Smooth muscle cell (in vitro differentiated cells): ENCODE results near the gene CACNA1I. TPM values are rescaled to one million over a fixed set of nuclear protein-coding genes. Genes with fewer than 3 reads are reported as not detected.

ENCODE experiments used
- DNase-seq: peaks from one replicate; lab custom pipeline; 2025; ENCODE audit not compliant: unreplicated experiment; lab: John Stamatoyannopoulos, UW
- H2AFZ ChIP-seq: fragments of 200-600 bp; sonication (generic); 2 replicates; pipeline ENCODE4 v1.6.0; 2016; ENCODE audit warnings: antibody characterized with exemption, low read depth, mild to moderate bottlenecking
- H3F3A ChIP-seq: fragments of 200-600 bp; sonication (generic); 2 replicates; pipeline ENCODE4 v1.6.0; 2017; ENCODE audit warnings: antibody characterized with exemption, low read depth
- H3K27ac ChIP-seq: fragments of 200-600 bp; sonication (generic); 2 replicates; pipeline ENCODE4 v1.5.1; 2016; ENCODE audit warnings: low read depth, mild to moderate bottlenecking
- H3K27me3 ChIP-seq: fragments of 200-600 bp; sonication (generic); 2 replicates; pipeline ENCODE4 v1.6.1; 2016; ENCODE audit warnings: low read depth, mild to moderate bottlenecking
- H3K36me3 ChIP-seq: fragments of 200-600 bp; sonication (generic); 2 replicates; pipeline ENCODE4 v1.5.1; 2016; ENCODE audit warnings: low read depth
- H3K4me1 ChIP-seq: fragments of 200-600 bp; sonication (generic); 2 replicates; pipeline ENCODE4 v1.5.1; 2016; ENCODE audit warnings: low read depth
- H3K4me2 ChIP-seq: fragments of 200-600 bp; sonication (generic); 2 replicates; pipeline ENCODE4 v1.6.0; 2016; ENCODE audit warnings: mild to moderate bottlenecking
- H3K4me3 ChIP-seq: fragments of 200-600 bp; sonication (generic); 2 replicates; pipeline ENCODE4 v1.5.1; 2016; ENCODE audit warnings: mild to moderate bottlenecking
- H3K79me2 ChIP-seq: fragments of 200-600 bp; sonication (generic); 2 replicates; pipeline ENCODE4 v1.6.0; 2016; ENCODE audit warnings: low read depth, mild to moderate bottlenecking
- H3K9ac ChIP-seq: fragments of 200-600 bp; sonication (generic); 2 replicates; pipeline ENCODE4 v1.6.0; 2016; ENCODE audit warnings: low read depth
- H3K9me3 ChIP-seq: fragments of 200-600 bp; sonication (generic); replicated peaks from 2 replicates; pipeline ENCODE4 v1.5.1; 2016; ENCODE audit warnings: low read depth
- H4K20me1 ChIP-seq: fragments of 200-600 bp; sonication (generic); 2 replicates; pipeline ENCODE4 v1.6.0; 2016; ENCODE audit warnings: low read depth
- WGBS: methylation state at CpG from one replicate; pipeline ENCODE4 v1.1.7; 2016; ENCODE audit warnings: low lambda C conversion rate; 5-methylcytosine and 5-hydroxymethylcytosine counted together
- polyA plus RNA-seq: library from polyadenylated mRNA; unstranded; fragments of >200 nt; fragmentation: Nextera tagmentation; extraction: Ambion mirVana; gene quantifications from 2 replicates; pipeline ENCODE4 v1.2.1, GENCODE V29; 2016
- total RNA-seq: library from RNA; depleted of rRNA; stranded (reverse); fragments of >200 nt; gene quantifications from 2 replicates; pipeline ENCODE4 v1.2.3, GENCODE V29; 2014
- TF ChIP-seq, protein P1 (sequence below): fragments of 200-600 bp; sonication (generic); IDR thresholded peaks from 2 replicates; pipeline ENCODE4 v1.5.1; 2017; ENCODE audit warnings: borderline replicate concordance, mild to moderate bottlenecking, antibody characterized with exemption; ENCODE audit not compliant: insufficient read depth, poor library complexity, severe bottlenecking

CACNA1I gene
- total and polyA plus RNA-seq, 2 experiments from 2014 or later: not detected

DNA sequence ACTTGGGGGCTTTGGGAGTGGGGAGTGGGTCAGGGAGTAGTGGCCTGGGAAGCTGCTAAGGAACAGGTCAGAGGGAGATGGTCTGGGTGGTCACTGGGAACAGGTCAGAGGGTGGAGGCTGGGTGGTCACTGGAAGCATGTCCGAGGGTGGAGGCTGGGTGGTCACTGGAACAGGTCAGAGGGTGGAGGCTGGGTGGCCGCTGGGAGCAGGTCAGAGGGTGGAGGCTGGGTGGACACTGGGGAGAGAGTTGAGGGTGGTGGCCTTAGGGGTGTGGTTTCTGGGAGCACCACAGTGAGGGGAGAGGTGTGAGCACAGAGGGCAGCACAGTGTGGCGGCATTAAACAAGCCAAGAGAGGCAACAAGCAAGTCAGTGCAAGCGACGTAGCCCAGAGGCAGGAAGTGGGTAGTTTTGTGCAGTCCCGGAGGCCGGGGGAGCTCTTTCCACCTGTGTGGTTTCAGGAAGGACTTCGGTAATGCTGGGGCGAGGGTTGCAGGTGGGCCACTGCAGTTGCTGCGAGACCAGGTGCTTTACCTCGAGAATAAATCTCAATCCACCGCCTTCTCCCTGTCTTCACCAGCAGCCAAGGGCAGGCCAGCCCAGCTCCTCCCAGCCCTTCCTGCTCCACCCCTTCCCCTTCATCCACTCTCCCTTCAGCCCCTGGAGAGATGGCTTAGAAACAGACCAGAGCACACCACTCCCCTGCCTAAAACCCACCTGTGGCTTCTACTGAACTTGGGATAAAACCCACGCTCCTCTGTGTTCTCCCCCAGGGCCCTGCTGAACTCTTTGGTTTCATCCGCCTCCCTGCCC, 3.2 kb upstream of the CACNA1I start:
- Histone ChIP-seq H3K4me1 (no peaks in the 10 kb centered on the region), H3K27ac (no peak overlapping the region), H3K9ac (no peak overlapping the region), H3K36me3 (no peaks in the 10 kb centered on the region), H3F3A (no peaks in the 10 kb centered on the region), H3K79me2 (no peaks in the 10 kb centered on the region), H3K9me3 (no peaks in the 10 kb centered on the region), H3K4me2 (no peak overlapping the region), H3K4me3 (no peak overlapping the region), H2AFZ (no peak overlapping the region), H4K20me1 (no peaks in the 10 kb centered on the region), H3K27me3 (peaks cover 5% of the 10 kb centered on the region)
- no peak for DNase-seq
- TF ChIP-seq, protein P1, sequence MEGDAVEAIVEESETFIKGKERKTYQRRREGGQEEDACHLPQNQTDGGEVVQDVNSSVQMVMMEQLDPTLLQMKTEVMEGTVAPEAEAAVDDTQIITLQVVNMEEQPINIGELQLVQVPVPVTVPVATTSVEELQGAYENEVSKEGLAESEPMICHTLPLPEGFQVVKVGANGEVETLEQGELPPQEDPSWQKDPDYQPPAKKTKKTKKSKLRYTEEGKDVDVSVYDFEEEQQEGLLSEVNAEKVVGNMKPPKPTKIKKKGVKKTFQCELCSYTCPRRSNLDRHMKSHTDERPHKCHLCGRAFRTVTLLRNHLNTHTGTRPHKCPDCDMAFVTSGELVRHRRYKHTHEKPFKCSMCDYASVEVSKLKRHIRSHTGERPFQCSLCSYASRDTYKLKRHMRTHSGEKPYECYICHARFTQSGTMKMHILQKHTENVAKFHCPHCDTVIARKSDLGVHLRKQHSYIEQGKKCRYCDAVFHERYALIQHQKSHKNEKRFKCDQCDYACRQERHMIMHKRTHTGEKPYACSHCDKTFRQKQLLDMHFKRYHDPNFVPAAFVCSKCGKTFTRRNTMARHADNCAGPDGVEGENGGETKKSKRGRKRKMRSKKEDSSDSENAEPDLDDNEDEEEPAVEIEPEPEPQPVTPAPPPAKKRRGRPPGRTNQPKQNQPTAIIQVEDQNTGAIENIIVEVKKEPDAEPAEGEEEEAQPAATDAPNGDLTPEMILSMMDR: no peak
- WGBS: 87% methylated on average over 14 of the region's 14 CpGs

GRCh38 chr22:39568278-39568981, 2.1 kb upstream of the CACNA1I start:
- H3K79me2 ChIP-seq: no peaks in the 10 kb centered on the region
- no peaks in the 10 kb centered on the region for H3K27me3 ChIP-seq
- no peaks in the 10 kb centered on the region for H3K36me3 ChIP-seq
- no peak for DNase-seq
- no peak overlapping the region for H3K27ac ChIP-seq
- no peak overlapping the region for H3K9ac ChIP-seq
- H4K20me1 ChIP-seq: no peaks in the 10 kb centered on the region
- H3K4me3 ChIP-seq: no peak overlapping the region
- WGBS: 91% methylated on average over 19 of the region's 19 CpGs
- no peak overlapping the region for H2AFZ ChIP-seq
- H3K9me3 ChIP-seq: no peaks in the 10 kb centered on the region
- H3F3A ChIP-seq: no peaks in the 10 kb centered on the region
- H3K4me1 ChIP-seq: no peaks in the 10 kb centered on the region
- H3K4me2 ChIP-seq: no peak overlapping the region
- TF ChIP-seq, protein P1: no peak

DNA sequence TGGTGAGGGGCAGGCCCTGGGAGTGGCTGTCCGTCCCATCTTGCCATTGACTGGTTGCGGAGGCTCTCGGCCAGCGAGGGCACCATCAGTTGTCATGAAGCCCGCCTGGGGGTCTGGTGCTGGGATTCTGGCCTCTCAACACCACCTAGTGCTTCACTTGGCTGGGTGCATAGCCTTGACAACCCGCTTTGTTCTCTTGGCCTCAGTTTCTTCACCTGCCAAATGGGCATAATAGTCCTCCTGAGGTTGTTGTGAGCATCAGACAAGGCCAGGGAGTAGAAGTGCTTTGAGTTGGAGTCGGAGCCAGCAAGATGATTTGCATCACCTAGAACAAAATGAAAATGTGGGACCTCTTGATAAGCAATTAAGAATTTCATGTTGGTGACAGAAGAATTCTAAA, 1.5 kb upstream of the CACNA1I start:
- H3K36me3 ChIP-seq: no peaks in the 10 kb centered on the region
- H2AFZ ChIP-seq: no peak overlapping the region
- H3K27ac ChIP-seq: no peak overlapping the region
- no peak overlapping the region for H3K4me2 ChIP-seq
- TF ChIP-seq, protein P1: no peak
- H3F3A ChIP-seq: no peaks in the 10 kb centered on the region
- H3K4me3 ChIP-seq: no peak overlapping the region
- H3K9ac ChIP-seq: no peak overlapping the region
- WGBS: 98% methylated on average over 7 of the region's 7 CpGs
- H4K20me1 ChIP-seq: no peaks in the 10 kb centered on the region
- no peak for DNase-seq
- no peaks in the 10 kb centered on the region for H3K9me3 ChIP-seq
- H3K4me1 ChIP-seq: no peaks in the 10 kb centered on the region
- no peaks in the 10 kb centered on the region for H3K79me2 ChIP-seq
- H3K27me3 ChIP-seq: no peaks in the 10 kb centered on the region
